22Rv1 (cell line): ENCODE measurements around the gene ZNF48.

Experiments
- ZFX ChIP-seq: fragments of 450-650 bp; IDR thresholded peaks from 2 replicates; pipeline ENCODE4 v1.6.1; 2017; ENCODE audit warnings: antibody characterized with exemption, borderline replicate concordance
- TF ChIP-seq, protein P1 (sequence below): fragments of 450-650 bp; IDR thresholded peaks from 2 replicates; pipeline ENCODE4 v1.5.1; 2017; ENCODE audit warnings: mild to moderate bottlenecking

DNA sequence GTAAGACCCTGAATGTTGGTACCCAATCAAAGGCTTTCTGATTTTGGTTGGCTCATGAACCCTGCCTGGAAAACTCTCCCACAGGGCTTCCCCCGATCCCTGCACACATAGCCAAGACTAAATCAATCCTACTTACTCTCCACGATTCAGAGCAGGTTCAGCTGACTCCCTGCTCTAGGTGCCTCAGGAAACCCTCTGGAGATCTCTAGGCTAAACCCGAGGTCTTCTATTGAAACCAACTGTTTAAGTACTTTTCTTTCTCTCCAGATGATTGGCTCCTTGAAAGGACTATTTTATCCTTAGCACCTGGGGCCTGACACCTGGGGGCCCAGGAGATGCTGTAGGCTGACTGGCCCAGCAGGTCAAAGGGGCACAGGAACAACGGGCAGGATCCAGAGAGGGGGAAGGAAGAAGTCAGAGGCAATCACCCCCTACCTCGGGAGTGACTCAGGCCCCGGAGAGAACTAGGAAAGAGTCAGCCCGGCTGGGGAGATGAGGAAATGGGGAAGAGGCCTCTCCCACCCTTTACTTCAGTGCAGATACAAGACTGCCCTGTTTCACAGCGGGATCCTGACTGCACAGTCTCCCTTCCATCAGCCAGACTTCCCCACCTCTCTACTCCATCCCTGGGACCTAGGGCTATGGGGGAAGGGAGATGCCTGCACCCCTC lies 27.0 kb upstream of the ZNF48 start:
- TF ChIP-seq, protein P1, sequence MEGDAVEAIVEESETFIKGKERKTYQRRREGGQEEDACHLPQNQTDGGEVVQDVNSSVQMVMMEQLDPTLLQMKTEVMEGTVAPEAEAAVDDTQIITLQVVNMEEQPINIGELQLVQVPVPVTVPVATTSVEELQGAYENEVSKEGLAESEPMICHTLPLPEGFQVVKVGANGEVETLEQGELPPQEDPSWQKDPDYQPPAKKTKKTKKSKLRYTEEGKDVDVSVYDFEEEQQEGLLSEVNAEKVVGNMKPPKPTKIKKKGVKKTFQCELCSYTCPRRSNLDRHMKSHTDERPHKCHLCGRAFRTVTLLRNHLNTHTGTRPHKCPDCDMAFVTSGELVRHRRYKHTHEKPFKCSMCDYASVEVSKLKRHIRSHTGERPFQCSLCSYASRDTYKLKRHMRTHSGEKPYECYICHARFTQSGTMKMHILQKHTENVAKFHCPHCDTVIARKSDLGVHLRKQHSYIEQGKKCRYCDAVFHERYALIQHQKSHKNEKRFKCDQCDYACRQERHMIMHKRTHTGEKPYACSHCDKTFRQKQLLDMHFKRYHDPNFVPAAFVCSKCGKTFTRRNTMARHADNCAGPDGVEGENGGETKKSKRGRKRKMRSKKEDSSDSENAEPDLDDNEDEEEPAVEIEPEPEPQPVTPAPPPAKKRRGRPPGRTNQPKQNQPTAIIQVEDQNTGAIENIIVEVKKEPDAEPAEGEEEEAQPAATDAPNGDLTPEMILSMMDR, result no peak
- no peak for TF ChIP-seq ZFX
